HepG2 (cell line): ENCODE results near the gene TUT1. TPM values are rescaled to one million over a fixed set of nuclear protein-coding genes. Genes with fewer than 3 reads are reported as not detected.

ENCODE experiments used
- AGO1 ChIP-seq: fragments of 200-400 bp; formaldehyde crosslinking; IDR thresholded peaks from 2 replicates; pipeline ENCODE4 v1.6.1; 2017; ENCODE audit warnings: mild to moderate bottlenecking, low read depth, low read length, moderate library complexity; ENCODE audit not compliant: poor library complexity, severe bottlenecking
- FIP1L1 ChIP-seq: fragments of 200-400 bp; formaldehyde crosslinking; IDR thresholded peaks from 2 replicates; pipeline ENCODE4 v1.6.1; 2018; ENCODE audit warnings: low read depth, mild to moderate bottlenecking, low read length, moderate library complexity, borderline replicate concordance; ENCODE audit not compliant: insufficient read depth
- FLYWCH1 ChIP-seq: sonication (generic); formaldehyde crosslinking; IDR thresholded peaks from 2 replicates; pipeline ENCODE4 v1.8.1; 2023; ENCODE audit warnings: mild to moderate bottlenecking, missing genetic modification reagents
- HNRNPH1 ChIP-seq: fragments of 200-400 bp; formaldehyde crosslinking; optimal IDR thresholded peaks from 2 replicates; pipeline ENCODE3; 2017; ENCODE audit warnings: mild to moderate bottlenecking, low read depth, low read length
- HOXA7 ChIP-seq: sonication (generic); formaldehyde crosslinking; IDR thresholded peaks from 2 replicates; pipeline ENCODE4 v1.8.1; 2022; ENCODE audit warnings: mild to moderate bottlenecking, missing genetic modification reagents, moderate library complexity
- MAF1 ChIP-seq: sonication (generic); formaldehyde crosslinking; IDR thresholded peaks from 2 replicates; pipeline ENCODE4 v1.5.0; 2020; ENCODE audit warnings: missing genetic modification reagents, borderline replicate concordance
- MAFK ChIP-seq, 2 experiments: IDR thresholded peaks in 1 of 2; conservative IDR thresholded peaks in 1 of 2; 2 replicates each; pipeline ENCODE4 v1.6.1; 2011; ENCODE audit warnings: improper control_type of control experiment in 2 of 2, low read length in 2 of 2
- MIER3 ChIP-seq: IDR thresholded peaks from 2 replicates; pipeline ENCODE4 v1.6.1; 2016; ENCODE audit warnings: missing compliant biosample characterization, borderline replicate concordance
- NCOA1 ChIP-seq: sonication (generic); formaldehyde crosslinking; IDR thresholded peaks from 2 replicates; pipeline ENCODE4 v1.9.0; 2021; ENCODE audit warnings: missing genetic modification reagents
- PRMT3 ChIP-seq: sonication (generic); formaldehyde crosslinking; IDR thresholded peaks from 2 replicates; pipeline ENCODE4 v1.8.1; 2022; ENCODE audit warnings: low read depth, mild to moderate bottlenecking, moderate library complexity, missing genetic modification reagents, borderline replicate concordance
- RBM39 ChIP-seq: fragments of 200-400 bp; formaldehyde crosslinking; IDR thresholded peaks from one replicate; pipeline ENCODE4 v1.6.1; 2018; ENCODE audit warnings: antibody characterized with exemption, mild to moderate bottlenecking, low read depth, low read length; ENCODE audit not compliant: poor library complexity, severe bottlenecking
- RFX1 ChIP-seq: fragments of 450-650 bp; IDR thresholded peaks from 2 replicates; pipeline ENCODE4 v1.6.1; 2017
- SMARCE1 ChIP-seq: fragments of 450-650 bp; IDR thresholded peaks from 2 replicates; pipeline ENCODE4 v1.6.1; 2017; ENCODE audit warnings: borderline replicate concordance
- SOX6 ChIP-seq, 2 experiments: fragments of 450-650 bp in 1 of 2; sonication (generic) in 1 of 2; formaldehyde crosslinking in 1 of 2; IDR thresholded peaks; 2 replicates each; pipeline versions ENCODE4 v1.4.0 to v1.6.1; 2017 to 2020; ENCODE audit warnings: antibody characterized with exemption in 1 of 2, mild to moderate bottlenecking in 1 of 2, missing genetic modification reagents in 1 of 2
- SP4 ChIP-seq: sonication (generic); formaldehyde crosslinking; IDR thresholded peaks from 2 replicates; pipeline ENCODE4 v1.8.1; 2023; ENCODE audit warnings: mild to moderate bottlenecking, missing genetic modification reagents
- TARDBP ChIP-seq: sonication (generic); formaldehyde crosslinking; IDR thresholded peaks from 2 replicates; pipeline ENCODE4 v1.8.0; 2022; ENCODE audit warnings: mild to moderate bottlenecking, missing genetic modification reagents
- ZHX1 ChIP-seq: sonication (generic); formaldehyde crosslinking; IDR thresholded peaks from 2 replicates; pipeline ENCODE4 v1.8.1; 2022; ENCODE audit warnings: low read depth, mild to moderate bottlenecking, missing genetic modification reagents
- ZMYM2 ChIP-seq: sonication (generic); formaldehyde crosslinking; IDR thresholded peaks from 2 replicates; pipeline ENCODE4 v1.8.0; 2022; ENCODE audit warnings: mild to moderate bottlenecking, missing genetic modification reagents
- ZNF768 ChIP-seq: sonication (generic); formaldehyde crosslinking; IDR thresholded peaks from 2 replicates; pipeline ENCODE4 v1.4.0; 2020; ENCODE audit warnings: missing genetic modification reagents
- polyA plus RNA-seq, 8 experiments: library from polyadenylated mRNA; depleted of rRNA in 3 of 8; stranded (reverse) in 7 of 8; unstranded in 1 of 8; fragments of >200 nt; fragmentation: Illumina TruSeq in 4 of 8; extraction: Trizol in 4 of 8; gene quantifications; 2 replicates each; pipeline versions ENCODE4 v1.2.1 to v1.2.3, GENCODE V29; 2011 to 2016; ENCODE audit warnings: low read depth in 4 of 8, missing spikeins in 1 of 8, mixed read lengths in 1 of 8; ENCODE audit not compliant: insufficient read depth in 1 of 8
- total RNA-seq, 5 experiments: library from RNA; depleted of rRNA; stranded (reverse); fragments of >200 nt; fragmentation: Illumina TruSeq; extraction: Trizol; gene quantifications; 2 replicates each; pipeline ENCODE4 v1.2.3, GENCODE V29; 2016; ENCODE audit warnings: low read depth in 1 of 5
- TF ChIP-seq, protein P1 (sequence below): IDR thresholded peaks from 2 replicates; pipeline ENCODE4 v1.6.1; 2016; ENCODE audit warnings: low read depth, missing genetic modification reagents, missing compliant biosample characterization
- TF ChIP-seq, protein P2 (sequence below): sonication (generic); formaldehyde crosslinking; IDR thresholded peaks from 2 replicates; pipeline ENCODE4 v1.4.0; 2020; ENCODE audit warnings: missing genetic modification reagents

Gene TUT1
- total and polyA plus RNA-seq, 2 of the 13 experiments (the other 11 are each of a cell fraction or from before 2014, with no cell fraction given) = 9.7 to 14.3 TPM

- TF ChIP-seq, protein P1, sequence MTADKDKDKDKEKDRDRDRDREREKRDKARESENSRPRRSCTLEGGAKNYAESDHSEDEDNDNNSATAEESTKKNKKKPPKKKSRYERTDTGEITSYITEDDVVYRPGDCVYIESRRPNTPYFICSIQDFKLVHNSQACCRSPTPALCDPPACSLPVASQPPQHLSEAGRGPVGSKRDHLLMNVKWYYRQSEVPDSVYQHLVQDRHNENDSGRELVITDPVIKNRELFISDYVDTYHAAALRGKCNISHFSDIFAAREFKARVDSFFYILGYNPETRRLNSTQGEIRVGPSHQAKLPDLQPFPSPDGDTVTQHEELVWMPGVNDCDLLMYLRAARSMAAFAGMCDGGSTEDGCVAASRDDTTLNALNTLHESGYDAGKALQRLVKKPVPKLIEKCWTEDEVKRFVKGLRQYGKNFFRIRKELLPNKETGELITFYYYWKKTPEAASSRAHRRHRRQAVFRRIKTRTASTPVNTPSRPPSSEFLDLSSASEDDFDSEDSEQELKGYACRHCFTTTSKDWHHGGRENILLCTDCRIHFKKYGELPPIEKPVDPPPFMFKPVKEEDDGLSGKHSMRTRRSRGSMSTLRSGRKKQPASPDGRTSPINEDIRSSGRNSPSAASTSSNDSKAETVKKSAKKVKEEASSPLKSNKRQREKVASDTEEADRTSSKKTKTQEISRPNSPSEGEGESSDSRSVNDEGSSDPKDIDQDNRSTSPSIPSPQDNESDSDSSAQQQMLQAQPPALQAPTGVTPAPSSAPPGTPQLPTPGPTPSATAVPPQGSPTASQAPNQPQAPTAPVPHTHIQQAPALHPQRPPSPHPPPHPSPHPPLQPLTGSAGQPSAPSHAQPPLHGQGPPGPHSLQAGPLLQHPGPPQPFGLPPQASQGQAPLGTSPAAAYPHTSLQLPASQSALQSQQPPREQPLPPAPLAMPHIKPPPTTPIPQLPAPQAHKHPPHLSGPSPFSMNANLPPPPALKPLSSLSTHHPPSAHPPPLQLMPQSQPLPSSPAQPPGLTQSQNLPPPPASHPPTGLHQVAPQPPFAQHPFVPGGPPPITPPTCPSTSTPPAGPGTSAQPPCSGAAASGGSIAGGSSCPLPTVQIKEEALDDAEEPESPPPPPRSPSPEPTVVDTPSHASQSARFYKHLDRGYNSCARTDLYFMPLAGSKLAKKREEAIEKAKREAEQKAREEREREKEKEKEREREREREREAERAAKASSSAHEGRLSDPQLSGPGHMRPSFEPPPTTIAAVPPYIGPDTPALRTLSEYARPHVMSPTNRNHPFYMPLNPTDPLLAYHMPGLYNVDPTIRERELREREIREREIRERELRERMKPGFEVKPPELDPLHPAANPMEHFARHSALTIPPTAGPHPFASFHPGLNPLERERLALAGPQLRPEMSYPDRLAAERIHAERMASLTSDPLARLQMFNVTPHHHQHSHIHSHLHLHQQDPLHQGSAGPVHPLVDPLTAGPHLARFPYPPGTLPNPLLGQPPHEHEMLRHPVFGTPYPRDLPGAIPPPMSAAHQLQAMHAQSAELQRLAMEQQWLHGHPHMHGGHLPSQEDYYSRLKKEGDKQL = no peak
- TF ChIP-seq SP4 (CRISPR knock-in tag) (no peak), AGO1 (no peak), TARDBP (CRISPR knock-in tag) (0 out of 2 replicates have a peak, but pooled peaks have one; percentile 24), ZNF768 (CRISPR knock-in tag) (no peak), ZMYM2 (CRISPR knock-in tag) (peak; percentile 65; the same call in 1 of the 2 replicates), FIP1L1 (no peak), PRMT3 (no peak), RFX1 (no peak), HOXA7 (no peak), ZHX1 (no peak), HNRNPH1 (no peak), RBM39 (no peak), FLYWCH1 (CRISPR knock-in tag) (no peak), MIER3 (CRISPR knock-in tag) (no peak; the same call in 1 of the 2 replicates), SMARCE1 (no peak), MAF1 (CRISPR knock-in tag) (no peak), SOX6 (IDR thresholded peaks at IDR 0.05) (no peak), SOX6 (CRISPR knock-in tag; IDR thresholded peaks at IDR 0.05) (peak; percentile 38; the same call in 1 of the 2 replicates), MAFK (conservative IDR thresholded peaks at IDR 0.05 in 1 of 2, IDR thresholded peaks at IDR 0.05 in 1 of 2; ENCODE audit: low read length in 2 of 2) (no peak), NCOA1 (CRISPR knock-in tag) (no peak)
- TF ChIP-seq, protein P2, sequence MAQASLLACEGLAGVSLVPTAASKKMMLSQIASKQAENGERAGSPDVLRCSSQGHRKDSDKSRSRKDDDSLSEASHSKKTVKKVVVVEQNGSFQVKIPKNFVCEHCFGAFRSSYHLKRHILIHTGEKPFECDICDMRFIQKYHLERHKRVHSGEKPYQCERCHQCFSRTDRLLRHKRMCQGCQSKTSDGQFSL (CRISPR knock-in tag) = 0 out of 2 replicates have a peak, but pooled peaks have one; percentile 55
Measured at GRCh38 chr11:62542750-62543567, 48.4 kb downstream of the TUT1 start (continued).
